Measurements from ENCODE around the gene ANOS1. TPM values are rescaled to one million over a fixed set of nuclear protein-coding genes. Genes with fewer than 3 reads are reported as not detected.
"Not testable (repeated sequence)": the region's sequence is repeated elsewhere in the genome, so short reads cannot be mapped to it uniquely, and the experiment has no call there.

The ANOS1 gene, protein sequence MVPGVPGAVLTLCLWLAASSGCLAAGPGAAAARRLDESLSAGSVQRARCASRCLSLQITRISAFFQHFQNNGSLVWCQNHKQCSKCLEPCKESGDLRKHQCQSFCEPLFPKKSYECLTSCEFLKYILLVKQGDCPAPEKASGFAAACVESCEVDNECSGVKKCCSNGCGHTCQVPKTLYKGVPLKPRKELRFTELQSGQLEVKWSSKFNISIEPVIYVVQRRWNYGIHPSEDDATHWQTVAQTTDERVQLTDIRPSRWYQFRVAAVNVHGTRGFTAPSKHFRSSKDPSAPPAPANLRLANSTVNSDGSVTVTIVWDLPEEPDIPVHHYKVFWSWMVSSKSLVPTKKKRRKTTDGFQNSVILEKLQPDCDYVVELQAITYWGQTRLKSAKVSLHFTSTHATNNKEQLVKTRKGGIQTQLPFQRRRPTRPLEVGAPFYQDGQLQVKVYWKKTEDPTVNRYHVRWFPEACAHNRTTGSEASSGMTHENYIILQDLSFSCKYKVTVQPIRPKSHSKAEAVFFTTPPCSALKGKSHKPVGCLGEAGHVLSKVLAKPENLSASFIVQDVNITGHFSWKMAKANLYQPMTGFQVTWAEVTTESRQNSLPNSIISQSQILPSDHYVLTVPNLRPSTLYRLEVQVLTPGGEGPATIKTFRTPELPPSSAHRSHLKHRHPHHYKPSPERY
- total RNA-seq = 1.1 and 1.5 TPM in 2 replicates

DNA sequence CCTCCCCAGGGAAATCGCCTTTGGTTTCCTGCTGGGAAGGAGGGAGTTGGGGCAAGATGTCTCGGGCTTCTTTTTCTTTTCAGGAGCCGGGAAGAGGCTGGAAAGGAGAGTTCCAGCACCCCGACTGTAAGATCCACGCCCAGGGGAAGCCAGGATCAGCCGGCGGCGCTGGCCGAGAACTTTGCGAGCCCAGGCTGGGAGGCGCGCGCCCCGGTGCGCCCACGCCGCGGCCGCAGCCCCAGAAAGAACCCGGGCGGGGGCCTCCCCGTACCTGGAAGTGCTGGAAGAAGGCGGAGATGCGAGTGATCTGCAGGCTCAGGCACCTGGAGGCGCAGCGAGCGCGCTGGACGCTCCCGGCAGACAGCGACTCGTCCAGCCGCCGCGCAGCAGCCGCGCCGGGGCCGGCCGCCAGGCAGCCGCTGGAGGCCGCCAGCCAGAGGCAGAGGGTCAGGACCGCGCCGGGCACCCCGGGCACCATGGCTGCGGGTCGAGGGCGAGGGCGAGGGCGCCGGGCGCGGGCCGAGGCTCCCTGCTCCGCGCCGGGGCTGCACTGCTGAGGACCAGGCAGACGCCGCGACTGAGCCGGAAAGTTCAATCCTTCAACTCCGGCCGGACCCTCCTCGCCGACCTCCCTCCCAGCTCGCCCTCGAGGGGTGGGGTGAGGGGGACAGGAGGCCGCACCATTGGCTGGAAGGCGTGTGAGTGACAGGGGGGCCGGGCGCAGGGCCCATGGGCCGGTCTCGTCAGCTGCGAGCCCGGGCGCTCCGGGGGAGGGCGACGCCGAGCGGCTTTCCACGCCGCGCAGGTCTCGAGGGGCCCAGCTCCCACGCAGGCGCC lies at the start of gene ANOS1:
ANOS1 (minus strand) TSS at position 579 of the 837 bp plus-strand sequence; CDS start at position 478, 101 bp downstream.
- Histone ChIP-seq H3K4me1 (ENCODE audit: insufficient read depth, low read length) (no peaks in the 10 kb centered on the region), H3K79me2 (ENCODE audit: insufficient read depth, low read length) (no peaks in the 10 kb centered on the region), H2AFZ (ENCODE audit: low read length) (no peak within 1 kb of the TSS), H3K27ac (ENCODE audit: low read depth, low read length) (no peak within 1 kb of the TSS), H3K4me2 (ENCODE audit: insufficient read depth, low read length) (peak within 1 kb of the TSS; percentile 32), H3K4me3 (ENCODE audit: insufficient read depth, low read length) (peak within 1 kb of the TSS; percentile 33), H3K36me3 (ENCODE audit: insufficient read depth, low read length) (no peaks in the 10 kb centered on the region), H4K20me1 (ENCODE audit: insufficient read depth, low read length) (no peaks in the 10 kb centered on the region), H3K9me3 (ENCODE audit: low read depth, low read length) (no peaks in the 10 kb centered on the region), H3K27me3 (ENCODE audit: insufficient read depth, low read length) (peaks cover 8% of the 10 kb centered on the region)
- TF ChIP-seq, protein P1, sequence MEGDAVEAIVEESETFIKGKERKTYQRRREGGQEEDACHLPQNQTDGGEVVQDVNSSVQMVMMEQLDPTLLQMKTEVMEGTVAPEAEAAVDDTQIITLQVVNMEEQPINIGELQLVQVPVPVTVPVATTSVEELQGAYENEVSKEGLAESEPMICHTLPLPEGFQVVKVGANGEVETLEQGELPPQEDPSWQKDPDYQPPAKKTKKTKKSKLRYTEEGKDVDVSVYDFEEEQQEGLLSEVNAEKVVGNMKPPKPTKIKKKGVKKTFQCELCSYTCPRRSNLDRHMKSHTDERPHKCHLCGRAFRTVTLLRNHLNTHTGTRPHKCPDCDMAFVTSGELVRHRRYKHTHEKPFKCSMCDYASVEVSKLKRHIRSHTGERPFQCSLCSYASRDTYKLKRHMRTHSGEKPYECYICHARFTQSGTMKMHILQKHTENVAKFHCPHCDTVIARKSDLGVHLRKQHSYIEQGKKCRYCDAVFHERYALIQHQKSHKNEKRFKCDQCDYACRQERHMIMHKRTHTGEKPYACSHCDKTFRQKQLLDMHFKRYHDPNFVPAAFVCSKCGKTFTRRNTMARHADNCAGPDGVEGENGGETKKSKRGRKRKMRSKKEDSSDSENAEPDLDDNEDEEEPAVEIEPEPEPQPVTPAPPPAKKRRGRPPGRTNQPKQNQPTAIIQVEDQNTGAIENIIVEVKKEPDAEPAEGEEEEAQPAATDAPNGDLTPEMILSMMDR (IDR thresholded peaks at IDR 0.05; ENCODE audit: extremely low read depth, low read depth, low read length) = no peak
- DNase-seq (ENCODE audit: insufficient read length, low spot score, missing footprints) = peak; percentile 87

DNA sequence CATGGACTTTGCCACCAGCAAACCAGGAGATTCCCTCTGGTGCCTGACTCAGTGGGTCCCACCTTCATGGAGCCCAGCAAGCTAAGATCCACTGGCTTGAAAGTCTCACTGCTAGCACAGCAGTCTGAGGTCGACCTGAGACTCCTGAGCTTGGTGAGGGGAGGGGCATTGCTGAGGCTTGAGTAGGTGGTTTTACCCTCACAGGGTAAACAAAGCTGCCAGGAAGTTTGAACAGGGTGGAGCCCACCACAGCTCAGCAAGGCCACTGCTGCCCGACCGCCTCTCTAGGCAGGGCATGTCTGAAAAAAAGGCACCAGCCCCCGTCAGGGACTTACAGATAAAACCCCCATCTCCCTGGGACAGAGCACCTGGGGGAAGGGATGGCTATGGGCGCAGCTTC lies 41.2 kb upstream of the ANOS1 start:
- Histone ChIP-seq H3K4me1 (ENCODE audit: insufficient read depth, low read length) (no peaks in the 10 kb centered on the region), H3K79me2 (ENCODE audit: insufficient read depth, low read length) (no peaks in the 10 kb centered on the region), H2AFZ (ENCODE audit: low read length) (no peak overlapping the region), H3K4me2 (ENCODE audit: insufficient read depth, low read length) (no peak overlapping the region), H3K27ac (ENCODE audit: low read depth, low read length) (no peak overlapping the region), H4K20me1 (ENCODE audit: insufficient read depth, low read length) (no peaks in the 10 kb centered on the region), H3K27me3 (ENCODE audit: insufficient read depth, low read length) (no peaks in the 10 kb centered on the region), H3K4me3 (ENCODE audit: insufficient read depth, low read length) (no peak overlapping the region), H3K36me3 (ENCODE audit: insufficient read depth, low read length) (no peaks in the 10 kb centered on the region), H3K9me3 (ENCODE audit: low read depth, low read length) (no peaks in the 10 kb centered on the region)
- DNase-seq (ENCODE audit: insufficient read length, low spot score, missing footprints) = no peak
- TF ChIP-seq, protein P1 (IDR thresholded peaks at IDR 0.05; ENCODE audit: extremely low read depth, low read depth, low read length) = no peak

DNA sequence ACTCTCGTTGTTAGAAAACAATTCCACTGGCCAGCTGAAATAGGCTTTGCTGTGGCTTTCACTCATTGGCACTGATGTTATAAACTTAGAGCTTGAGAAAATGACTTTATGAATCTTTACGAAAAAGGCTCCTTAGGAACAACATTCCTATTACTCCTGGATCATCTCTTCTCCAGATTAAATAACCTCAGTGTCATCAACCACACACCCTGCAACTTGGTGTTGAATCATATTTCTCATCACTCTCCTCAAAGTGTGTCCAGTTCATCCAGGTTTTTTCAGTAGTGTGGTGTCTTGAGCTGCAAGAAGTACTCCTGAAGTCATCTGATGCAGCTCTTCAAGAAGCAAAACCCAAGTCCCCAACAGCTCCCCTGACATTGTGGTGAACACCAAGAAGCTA lies 28.1 kb upstream of the ANOS1 start:
- Histone ChIP-seq H3K36me3 (ENCODE audit: insufficient read depth, low read length) (no peaks in the 10 kb centered on the region), H4K20me1 (ENCODE audit: insufficient read depth, low read length) (no peaks in the 10 kb centered on the region), H3K9me3 (ENCODE audit: low read depth, low read length) (no peaks in the 10 kb centered on the region), H3K4me2 (ENCODE audit: insufficient read depth, low read length) (no peak overlapping the region), H3K27me3 (ENCODE audit: insufficient read depth, low read length) (no peaks in the 10 kb centered on the region), H3K27ac (ENCODE audit: low read depth, low read length) (no peak overlapping the region), H2AFZ (ENCODE audit: low read length) (no peak overlapping the region), H3K4me3 (ENCODE audit: insufficient read depth, low read length) (no peak overlapping the region), H3K79me2 (ENCODE audit: insufficient read depth, low read length) (no peaks in the 10 kb centered on the region), H3K4me1 (ENCODE audit: insufficient read depth, low read length) (peaks cover 4% of the 10 kb centered on the region)
- DNase-seq (ENCODE audit: insufficient read length, low spot score, missing footprints) = no peak
- TF ChIP-seq, protein P1 (IDR thresholded peaks at IDR 0.05; ENCODE audit: extremely low read depth, low read depth, low read length) = no peak

DNA sequence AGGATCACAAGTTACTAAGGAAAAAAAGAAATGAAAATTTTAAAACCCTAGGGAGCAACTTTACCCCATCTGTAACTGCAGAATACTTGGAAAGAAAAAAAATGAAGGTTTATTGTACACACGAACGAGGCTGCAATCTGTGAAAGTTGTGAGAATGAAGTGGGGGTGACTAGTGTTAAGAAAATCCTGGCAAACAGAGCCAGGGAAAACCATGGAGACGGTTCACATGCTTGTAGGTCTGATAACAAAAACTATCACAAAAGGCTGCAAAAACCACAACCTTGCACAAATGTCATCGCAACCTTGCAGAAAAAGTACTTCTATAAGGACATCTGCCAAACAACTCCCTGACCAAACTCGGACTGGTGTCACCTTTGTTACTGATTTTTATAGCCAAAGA lies 26.8 kb upstream of the ANOS1 start:
- not testable (repeated sequence) for H4K20me1 ChIP-seq (ENCODE audit: insufficient read depth, low read length)
- peak overlapping the region; percentile 88 for H3K27ac ChIP-seq (ENCODE audit: low read depth, low read length)

DNA sequence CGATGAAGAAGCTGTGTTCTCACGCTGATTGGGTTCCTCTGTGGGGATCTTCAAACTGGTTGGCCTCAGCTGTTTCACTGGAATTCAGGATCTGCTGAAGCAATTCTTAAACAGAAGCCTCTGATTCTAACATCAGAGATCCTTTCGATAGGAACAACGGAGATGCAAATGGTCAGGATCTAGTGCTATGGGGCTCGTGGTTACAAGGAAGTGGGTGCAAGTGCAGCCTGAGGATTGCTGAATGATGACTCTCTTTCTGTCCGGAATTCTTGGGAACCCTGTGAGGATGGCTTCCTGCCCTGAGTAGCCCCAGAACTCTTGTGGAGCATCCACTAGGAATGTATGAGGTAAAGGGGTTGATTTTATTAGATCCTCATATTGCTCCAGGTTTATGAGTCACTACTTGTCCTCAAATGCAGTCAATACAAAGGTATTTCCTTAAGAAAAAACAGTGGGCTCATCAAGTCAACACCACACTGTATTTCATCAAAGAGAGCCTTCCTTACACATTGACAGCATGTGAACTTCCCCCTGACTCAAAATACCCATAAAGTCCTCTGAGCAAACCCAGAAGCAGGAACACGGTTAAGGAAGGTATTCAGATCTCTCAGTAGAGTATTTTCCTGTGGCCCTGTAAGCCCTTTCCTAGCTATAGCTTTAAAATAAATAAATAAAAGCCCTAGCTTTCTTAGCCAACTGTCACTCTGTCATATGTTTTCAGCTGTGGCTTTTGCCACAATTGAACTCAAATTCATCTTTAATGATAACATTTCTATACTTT lies 25.9 kb upstream of the ANOS1 start:
- H4K20me1 ChIP-seq (ENCODE audit: insufficient read depth, low read length); H2AFZ ChIP-seq (ENCODE audit: low read length); H3K36me3 ChIP-seq (ENCODE audit: insufficient read depth, low read length); H3K9me3 ChIP-seq (ENCODE audit: low read depth, low read length); H3K4me1 ChIP-seq (ENCODE audit: insufficient read depth, low read length); H3K79me2 ChIP-seq (ENCODE audit: insufficient read depth, low read length); DNase-seq (ENCODE audit: insufficient read length, low spot score, missing footprints); H3K27me3 ChIP-seq (ENCODE audit: insufficient read depth, low read length); H3K4me3 ChIP-seq (ENCODE audit: insufficient read depth, low read length): not testable (repeated sequence)
- Histone ChIP-seq H3K4me2 (ENCODE audit: insufficient read depth, low read length) (peak overlapping the region; percentile 40), H3K27ac (ENCODE audit: low read depth, low read length) (peak overlapping the region; percentile 88)

More for the DNA sequence above, 26.8 kb upstream of the ANOS1 start:
- not testable (repeated sequence) for H2AFZ ChIP-seq (ENCODE audit: low read length); H3K4me1 ChIP-seq (ENCODE audit: insufficient read depth, low read length); H3K79me2 ChIP-seq (ENCODE audit: insufficient read depth, low read length); H3K27me3 ChIP-seq (ENCODE audit: insufficient read depth, low read length); H3K4me3 ChIP-seq (ENCODE audit: insufficient read depth, low read length); H3K36me3 ChIP-seq (ENCODE audit: insufficient read depth, low read length); DNase-seq (ENCODE audit: insufficient read length, low spot score, missing footprints); H3K9me3 ChIP-seq (ENCODE audit: low read depth, low read length)
- peak overlapping the region; percentile 40 for H3K4me2 ChIP-seq (ENCODE audit: insufficient read depth, low read length)
